IPS-20b (cell line): Measurements from ENCODE around the gene SNRNP48.

Source experiments
- H3K27ac ChIP-seq: one replicate; pipeline ENCODE4 v1.5.1; 2013; ENCODE audit warnings: low read length
- H3K27me3 ChIP-seq: 2 replicates; pipeline ENCODE4 v1.6.1; 2013; ENCODE audit warnings: mild to moderate bottlenecking, low read length, inconsistent platforms; ENCODE audit not compliant: insufficient read depth
- H3K36me3 ChIP-seq: 2 replicates; pipeline ENCODE4 v1.6.1; 2013; ENCODE audit warnings: low read depth, mild to moderate bottlenecking, inconsistent platforms, low read length, moderate library complexity; ENCODE audit not compliant: insufficient read depth
- H3K4me1 ChIP-seq: 2 replicates; pipeline ENCODE4 v1.6.1; 2013; ENCODE audit warnings: mild to moderate bottlenecking, control low read depth, inconsistent platforms, low read length, moderate library complexity; ENCODE audit not compliant: insufficient read depth
- H3K4me3 ChIP-seq: 2 replicates; pipeline ENCODE4 v1.5.1; 2013; ENCODE audit warnings: mild to moderate bottlenecking, low read length, inconsistent platforms
- H3K9ac ChIP-seq: 2 replicates; pipeline ENCODE4 v1.6.1; 2013; ENCODE audit warnings: low read depth, mild to moderate bottlenecking, inconsistent platforms, low read length, moderate library complexity
- H3K9me3 ChIP-seq: 2 replicates; pipeline ENCODE4 v1.6.1; 2013; ENCODE audit warnings: mild to moderate bottlenecking, low read depth, low read length, inconsistent platforms; ENCODE audit not compliant: insufficient read depth

SNRNP48 gene

GRCh38 chr6:7650878-7651277 is 60.9 kb downstream of the SNRNP48 start:
- no peaks in the 10 kb centered on the region for H3K36me3 ChIP-seq
- no peaks in the 10 kb centered on the region for H3K9me3 ChIP-seq
- H3K4me3 ChIP-seq = no peak overlapping the region
- H3K27me3 ChIP-seq = no peaks in the 10 kb centered on the region
- H3K27ac ChIP-seq = no peak overlapping the region
- no peak overlapping the region for H3K9ac ChIP-seq
- H3K4me1 ChIP-seq = no peaks in the 10 kb centered on the region

GRCh38 chr6:7652957-7653356 is 63.0 kb downstream of the SNRNP48 start:
- no peaks in the 10 kb centered on the region for H3K9me3 ChIP-seq
- H3K4me1 ChIP-seq = no peaks in the 10 kb centered on the region
- H3K4me3 ChIP-seq = no peak overlapping the region
- H3K36me3 ChIP-seq = no peaks in the 10 kb centered on the region
- no peak overlapping the region for H3K27ac ChIP-seq
- H3K9ac ChIP-seq = no peak overlapping the region
- no peaks in the 10 kb centered on the region for H3K27me3 ChIP-seq

DNA sequence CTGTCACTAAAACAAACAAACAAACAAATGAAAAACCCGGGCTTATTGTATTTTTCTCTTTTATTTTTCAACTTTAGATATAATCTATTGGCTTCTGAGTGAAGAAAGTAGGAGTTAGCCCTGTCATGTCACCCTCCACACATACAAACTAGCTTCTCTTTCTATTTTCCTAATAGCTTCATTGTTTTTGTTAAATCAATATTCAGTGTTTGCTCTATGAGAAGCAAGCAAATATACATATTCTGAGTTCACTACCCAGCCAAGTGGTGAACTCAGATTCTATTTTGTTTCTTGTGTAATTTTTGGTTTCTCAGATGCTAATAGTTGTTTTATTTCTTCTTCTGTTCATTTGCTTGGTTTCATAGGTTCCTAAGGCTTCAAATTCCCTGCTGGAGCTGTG is 66.4 kb downstream of the SNRNP48 start:
- no peaks in the 10 kb centered on the region for H3K27me3 ChIP-seq
- H3K4me3 ChIP-seq = no peak overlapping the region
- H3K27ac ChIP-seq = no peak overlapping the region
- H3K9ac ChIP-seq = no peak overlapping the region
- H3K4me1 ChIP-seq = no peaks in the 10 kb centered on the region
- no peaks in the 10 kb centered on the region for H3K9me3 ChIP-seq
- no peaks in the 10 kb centered on the region for H3K36me3 ChIP-seq

DNA sequence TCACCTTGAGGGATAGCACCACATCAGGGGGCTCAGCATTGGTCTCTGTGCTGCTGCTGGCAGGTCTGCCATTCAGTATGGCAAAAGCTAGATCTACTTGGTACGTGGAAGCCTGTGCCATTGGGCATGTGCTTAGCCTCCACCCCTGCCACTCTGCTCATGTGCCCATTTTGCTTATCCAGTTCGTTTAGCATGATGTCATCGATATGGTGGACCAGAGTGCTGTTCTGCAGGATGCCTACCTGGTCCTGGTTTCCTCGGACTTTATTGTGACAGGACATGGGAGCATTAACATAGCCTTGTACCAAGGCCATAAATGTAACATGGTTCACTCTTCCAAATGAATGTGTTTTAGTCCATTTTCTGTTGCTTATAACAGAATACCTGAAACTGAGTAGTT is 68.5 kb downstream of the SNRNP48 start:
- Histone ChIP-seq H3K27ac (no peak overlapping the region), H3K9me3 (no peaks in the 10 kb centered on the region), H3K36me3 (no peaks in the 10 kb centered on the region), H3K27me3 (no peaks in the 10 kb centered on the region), H3K4me1 (no peaks in the 10 kb centered on the region), H3K9ac (no peak overlapping the region), H3K4me3 (no peak overlapping the region)

DNA sequence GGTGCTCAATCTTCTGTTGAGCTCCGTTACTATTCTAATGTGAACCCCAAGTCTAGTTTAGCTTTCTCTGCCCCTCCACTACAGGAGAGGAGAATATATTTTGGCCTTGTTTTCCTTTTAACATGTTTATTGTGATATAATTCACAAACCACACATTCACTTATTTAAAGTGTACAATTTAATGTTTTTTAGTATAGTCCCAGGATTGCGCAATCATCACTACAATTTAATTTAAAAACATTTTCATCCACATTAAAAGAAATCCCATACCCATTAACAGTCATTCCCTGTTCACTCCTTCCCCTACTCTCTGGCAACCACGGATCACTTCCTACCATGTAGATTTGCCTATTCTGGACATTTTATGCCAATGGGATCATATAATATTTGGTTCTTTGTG is 71.4 kb downstream of the SNRNP48 start:
- no peak overlapping the region for H3K9ac ChIP-seq
- no peaks in the 10 kb centered on the region for H3K4me1 ChIP-seq
- H3K4me3 ChIP-seq = no peak overlapping the region
- H3K27me3 ChIP-seq = no peaks in the 10 kb centered on the region
- H3K27ac ChIP-seq = no peak overlapping the region
- H3K9me3 ChIP-seq = no peaks in the 10 kb centered on the region
- no peaks in the 10 kb centered on the region for H3K36me3 ChIP-seq
